ENCODE measurements around the gene NRARP. TPM values are rescaled to one million over a fixed set of nuclear protein-coding genes. Genes with fewer than 3 reads are reported as not detected.

The NRARP gene
- total and polyA plus RNA-seq, 10 of the 15 experiments (the other 5 are each of a cell fraction or from before 2014, with no cell fraction given): 0.06 to 9.2 (median 2.2) TPM; not detected in 2

- in situ Hi-C loops (cut with MboI) (no loop called here), intact Hi-C loops (cut with micrococcal nuclease; ENCODE audit: unreplicated experiment) (no loop called here)
- Histone ChIP-seq H3K9me3 (replicated peaks; ENCODE audit: control insufficient read depth, insufficient read depth, low read length) (no peaks in the 10 kb centered on the region), H2AFZ (ENCODE audit: control insufficient read depth, low read depth, low read length) (no peak overlapping the region), H3K36me3 (ENCODE audit: control insufficient read depth in 2 of 2, insufficient read depth in 2 of 2, low read length in 1 of 2) (peaks cover 6 to 7% of the 10 kb centered on the region in 2 experiments; a peak in 3 of 4 replicates), H3K79me2 (ENCODE audit: control insufficient read depth, insufficient read depth, low read length) (peaks cover 8% of the 10 kb centered on the region), H4K20me1 (ENCODE audit: control insufficient read depth, insufficient read depth) (no peaks in the 10 kb centered on the region), H3K4me1 (ENCODE audit: control insufficient read depth, insufficient read depth, low read length) (peaks cover 47% of the 10 kb centered on the region), H3K9ac (ENCODE audit: control insufficient read depth, insufficient read depth, low read length) (no peak overlapping the region), H3K4me3 (no peak overlapping the region), H3K27me3 (replicated peaks in 1 of 2; ENCODE audit: control insufficient read depth in 2 of 2, insufficient read depth in 2 of 2, low read length in 1 of 2) (no peaks in the 10 kb centered on the region), H3K4me2 (ENCODE audit: control insufficient read depth, insufficient read depth) (no peak overlapping the region), H3K27ac (ENCODE audit: control insufficient read depth, insufficient read depth) (no peak overlapping the region)
- ChIA-PET SMC1A (ENCODE audit: uncharacterized antibody, unreplicated experiment) (no interaction called here), POLR2A (interaction anchor here (1.2 to 1.6 kb wide), 2 partner anchors 17 to 32 kb away, joined by 4 read pairs; partner anchors contain the start of gene TUBB4B), CTCF (interaction anchor here (0.9 kb wide), 1 partner anchor 11 kb away, joined by 3 read pairs; no protein-coding TSS in a partner anchor), RAD21 (ENCODE audit: unreplicated experiment) (no interaction called here)
- 96% methylated on average over 10 of the region's 13 CpGs for WGBS (ENCODE audit: insufficient coverage, insufficient replicate concordance, low lambda C conversion rate, missing lambda C conversion rate)
- BruUV-seq (replicated peaks): no TSS peak
- no peak for ATAC-seq
- TF ChIP-seq CHD1 (IDR thresholded peaks at IDR 0.05; ENCODE audit: low read depth, low read length) (no peak), CEBPZ (IDR thresholded peaks at IDR 0.05; ENCODE audit: low read depth, low read length) (no peak), NFXL1 (IDR thresholded peaks at IDR 0.05; ENCODE audit: borderline replicate concordance) (no peak), BCL3 (IDR thresholded peaks at IDR 0.05; ENCODE audit: borderline replicate concordance, insufficient read depth, low read depth, low read length, poor library complexity, severe bottlenecking) (no peak), PKNOX1 (IDR thresholded peaks at IDR 0.05) (no peak)
- FAIRE-seq: no peak
- DNase-seq (ENCODE audit: low read depth, low spot score): no peak
Measured at GRCh38 chr9:137273095-137273490, 29.0 kb downstream of the NRARP start.

Data from GM12878 (cell line).